HG03139 (cell line): ENCODE measurements around the gene HECTD3.
"Not testable (repeated sequence)": the region's sequence is repeated elsewhere in the genome, so short reads cannot be mapped to it uniquely, and the experiment has no call there.

Experiments
- ATAC-seq: cut with Tn5 transposase; IDR thresholded peaks from one replicate; pipeline ENCODE4 v1.9.1; 2021; ENCODE audit not compliant: unreplicated experiment

HECTD3 gene

GRCh38 chr1:44994309-44994898, 16.7 kb downstream of the HECTD3 start:
- no peak for ATAC-seq

- no peak for ATAC-seq
Measured at GRCh38 chr1:44988531-44989156, 22.5 kb downstream of the HECTD3 start.

GRCh38 chr1:44985747-44986359, 25.3 kb downstream of the HECTD3 start:
- ATAC-seq: no peak

GRCh38 chr1:44977372-44977771, 33.8 kb downstream of the HECTD3 start:
- not testable (repeated sequence) for ATAC-seq

GRCh38 chr1:44976252-44976651, 34.9 kb downstream of the HECTD3 start:
- ATAC-seq: no peak

GRCh38 chr1:44973645-44974044, 37.5 kb downstream of the HECTD3 start:
- ATAC-seq: no peak

- ATAC-seq: no peak
Measured at GRCh38 chr1:44970317-44970716, 40.8 kb downstream of the HECTD3 start.

- ATAC-seq: no peak
Measured at GRCh38 chr1:44964396-44964795, 46.7 kb downstream of the HECTD3 start.

GRCh38 chr1:44962729-44963128, 48.4 kb downstream of the HECTD3 start:
- no peak for ATAC-seq

- ATAC-seq: not testable (repeated sequence)
Measured at GRCh38 chr1:44962022-44962421, 49.1 kb downstream of the HECTD3 start.

GRCh38 chr1:44957566-44957965, 53.6 kb downstream of the HECTD3 start:
- not testable (repeated sequence) for ATAC-seq

GRCh38 chr1:44956077-44956476, 55.0 kb downstream of the HECTD3 start:
- not testable (repeated sequence) for ATAC-seq
